NCI-H2107 treated with DMSO at 0.1 percent for 48 hours (cell line): ENCODE data around the gene RPL36.
A peak's percentile ranks its signal among the peaks of the same experiment; 100 is the strongest.
"Not testable (repeated sequence)": the region's sequence is repeated elsewhere in the genome, so short reads cannot be mapped to it uniquely, and the experiment has no call there.

ENCODE experiments used
- DNase-seq: peaks from one replicate; lab custom pipeline; 2025; ENCODE audit not compliant: unreplicated experiment; lab: John Stamatoyannopoulos, UW

The RPL36 gene

DNA sequence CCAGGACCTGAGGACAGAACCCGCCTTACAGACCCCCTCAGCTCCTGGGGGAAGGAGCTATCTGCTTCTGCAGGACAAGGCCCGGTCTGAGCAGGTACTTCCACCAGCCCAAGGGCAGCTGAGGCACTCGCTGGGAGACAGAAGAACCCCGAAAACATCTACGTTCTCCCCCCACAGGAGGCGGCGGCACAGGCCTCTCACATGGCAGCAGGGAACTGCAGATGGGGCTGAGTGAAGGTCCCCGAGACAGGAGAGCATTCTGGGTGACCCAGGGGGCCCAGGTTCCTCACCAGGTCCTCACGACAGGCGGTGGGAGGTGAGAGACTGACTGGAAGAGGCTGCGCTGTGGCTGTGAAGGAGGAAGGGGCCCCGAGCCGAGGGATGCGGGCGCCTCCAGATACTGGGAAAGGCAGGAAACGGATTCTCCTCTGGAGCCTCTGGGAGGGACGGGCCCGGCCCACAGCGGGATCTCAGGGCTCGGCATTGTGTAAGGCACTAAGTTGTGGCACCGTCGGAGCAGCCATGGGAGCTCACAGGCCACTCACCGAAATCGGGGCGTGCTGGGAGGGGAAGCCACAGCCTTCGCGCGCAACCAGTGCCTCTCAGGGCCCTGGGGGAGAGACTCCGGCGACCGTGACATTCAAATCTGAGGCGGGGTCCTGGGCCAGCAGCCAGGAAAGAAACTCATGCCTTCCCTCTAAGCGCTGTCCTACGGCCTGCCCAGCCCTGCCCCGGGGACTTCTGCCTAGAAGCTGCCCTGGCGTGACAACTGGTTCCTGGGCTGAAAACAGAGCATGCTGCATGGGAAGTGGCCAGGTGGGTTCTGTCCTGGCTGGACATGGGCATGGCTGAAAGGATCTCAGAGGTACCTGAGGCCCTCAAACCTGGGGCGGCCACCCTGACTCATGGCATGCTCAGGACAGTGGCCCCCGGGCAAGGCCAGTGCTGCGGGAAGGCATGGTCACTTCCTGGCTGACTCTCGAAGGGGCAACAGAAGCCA, 14.0 kb downstream of the RPL36 start:
- DNase-seq: no peak

DNA sequence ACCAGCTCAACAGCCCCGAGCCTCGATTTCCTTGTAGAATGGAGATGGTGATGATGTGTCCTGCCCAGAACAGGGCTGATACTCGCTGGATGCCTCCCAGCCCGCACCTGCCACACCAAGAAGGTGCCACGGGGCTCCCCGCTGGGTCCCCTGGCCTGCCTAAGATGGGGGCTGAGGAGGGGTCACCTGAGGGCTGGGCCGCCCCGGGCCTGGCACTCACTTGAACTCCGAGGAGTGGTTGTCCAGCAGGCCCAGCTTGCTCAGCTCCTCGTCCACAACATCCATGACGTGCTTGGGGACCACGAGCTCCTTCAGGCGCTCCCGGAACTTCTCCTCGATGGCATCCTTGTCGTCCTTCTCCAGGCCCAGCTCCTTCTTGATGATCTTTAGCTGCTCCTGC, 15.5 kb downstream of the RPL36 start:
- no peak for DNase-seq

GRCh38 chr19:5706876-5707573, 16.9 kb downstream of the RPL36 start:
- DNase-seq: no peak

GRCh38 chr19:5707576-5708575, 17.8 kb downstream of the RPL36 start:
- DNase-seq: no peak

DNA sequence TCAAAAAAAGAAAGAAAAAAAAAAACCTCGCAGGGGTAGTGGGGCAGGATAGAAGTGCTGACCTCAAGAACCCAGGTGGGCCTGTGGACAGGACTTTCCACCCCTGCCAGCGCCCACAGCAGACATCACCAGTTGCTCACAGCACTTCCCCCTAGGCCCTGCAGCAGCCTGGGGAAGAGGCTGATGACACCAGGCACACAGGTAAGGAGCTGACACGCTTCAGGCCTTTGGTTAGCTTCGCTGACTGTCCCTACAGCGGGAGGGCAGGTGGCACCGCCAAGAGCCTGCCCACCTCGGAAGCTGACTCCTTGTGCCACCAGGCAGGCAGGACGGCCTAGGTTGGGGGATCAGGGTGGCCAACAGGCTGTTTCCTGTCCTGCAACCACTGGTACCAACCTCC, 20.9 kb downstream of the RPL36 start:
- no peak for DNase-seq

DNA sequence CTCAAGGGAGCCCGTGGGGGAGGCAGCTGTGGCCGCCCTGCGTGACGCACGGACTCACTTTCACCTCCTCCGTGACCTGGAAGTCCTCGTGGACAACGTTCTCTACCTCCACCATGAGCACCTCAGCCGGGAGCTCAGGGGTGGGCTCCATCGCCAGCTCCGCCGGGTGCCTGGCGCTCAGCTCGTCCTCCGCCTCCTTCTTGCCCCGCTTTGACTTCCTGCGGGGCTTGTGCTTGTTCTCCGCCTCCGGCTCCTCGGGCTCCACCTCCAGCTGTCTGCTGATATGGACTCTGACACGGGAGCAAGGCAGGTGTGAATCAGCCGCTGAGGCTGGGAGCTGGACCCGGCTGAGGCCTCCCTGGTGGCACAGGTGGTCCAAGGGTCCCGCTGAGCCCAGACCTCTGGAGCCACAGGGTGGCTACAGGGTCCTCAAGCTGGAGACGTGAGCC, 21.6 kb downstream of the RPL36 start:
- DNase-seq: no peak

- no peak for DNase-seq
Measured at GRCh38 chr19:5713228-5713627, 23.1 kb downstream of the RPL36 start.

DNA sequence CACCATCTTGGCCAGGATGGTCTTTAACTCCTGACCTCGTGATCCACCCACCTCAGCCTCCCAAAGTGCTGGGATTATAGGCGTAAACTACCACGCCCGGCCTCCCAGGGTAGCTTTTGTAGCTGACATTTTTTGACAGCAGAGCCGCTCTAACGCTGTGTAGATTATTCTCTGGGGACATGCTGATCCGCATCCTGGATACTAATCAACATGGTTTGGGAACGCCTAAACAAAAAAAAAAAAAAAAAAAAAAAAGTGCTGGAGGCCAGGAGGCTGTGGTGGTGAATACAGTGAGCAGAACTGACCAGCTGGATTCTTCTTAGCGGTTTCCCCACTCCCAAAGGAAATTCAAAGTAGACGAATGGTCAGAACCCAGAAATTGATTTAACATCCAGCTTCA, 24.7 kb downstream of the RPL36 start:
- DNase-seq: no peak

DNA sequence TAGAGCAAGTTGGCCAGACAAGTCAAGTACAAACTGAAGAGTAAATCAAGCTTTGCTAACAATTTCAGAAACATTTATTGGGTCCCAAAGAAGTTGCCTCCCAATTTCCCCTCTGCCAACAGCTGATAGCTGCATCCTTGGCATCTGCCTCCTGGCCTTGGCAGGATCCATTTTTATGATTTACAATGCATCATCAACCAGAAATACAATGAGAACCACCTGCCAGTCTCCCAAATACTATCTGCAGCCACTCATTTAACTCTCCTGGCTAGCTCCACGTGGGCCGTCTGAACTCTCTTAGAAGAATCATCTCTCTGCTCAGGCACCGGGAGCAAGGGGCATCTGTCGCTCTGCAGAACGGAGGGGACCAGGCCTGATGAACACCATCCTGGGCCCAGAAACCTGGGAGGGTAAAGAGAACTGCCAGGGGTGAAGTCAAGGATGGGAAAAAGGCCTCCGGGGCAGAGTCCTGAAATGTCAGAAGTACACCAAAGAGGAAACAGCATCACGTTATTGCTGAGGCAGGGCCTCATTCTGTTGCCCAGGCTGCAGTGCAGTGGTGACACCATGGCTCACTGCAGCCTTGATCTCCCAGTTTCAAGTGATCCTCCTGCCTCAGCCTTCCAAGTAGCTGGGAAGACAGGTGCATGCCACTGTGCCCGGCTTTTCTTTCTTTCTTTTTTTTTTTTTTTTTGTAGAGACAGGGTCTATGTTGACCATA, 27.3 kb downstream of the RPL36 start:
- no peak for DNase-seq

DNA sequence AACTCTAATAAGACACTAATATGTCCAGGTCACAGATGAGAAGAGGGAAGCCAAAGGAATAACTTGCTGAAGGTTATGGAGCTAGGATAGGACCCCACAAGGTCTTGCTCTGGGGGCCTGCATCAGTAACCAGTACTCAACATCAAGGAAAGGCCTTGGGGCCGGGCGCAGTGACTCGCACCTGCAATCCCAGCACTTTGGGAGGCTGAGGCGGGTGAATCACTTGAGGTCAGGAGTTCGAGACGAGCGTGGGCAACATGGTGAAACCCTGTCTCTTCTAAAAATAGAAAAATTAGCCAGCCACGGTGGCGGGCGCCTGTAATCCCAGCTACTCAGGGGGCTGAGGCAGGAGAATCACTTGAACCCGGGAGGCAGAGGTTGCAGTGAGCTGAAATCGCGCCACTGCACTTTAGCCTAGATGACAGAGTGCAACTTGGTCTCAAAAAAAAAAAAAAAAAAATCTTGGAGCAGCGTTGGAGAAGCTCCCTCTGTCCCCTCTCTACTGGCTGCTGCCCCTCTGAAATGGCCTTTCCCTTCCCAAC, 28.0 kb downstream of the RPL36 start:
- DNase-seq: no peak

DNA sequence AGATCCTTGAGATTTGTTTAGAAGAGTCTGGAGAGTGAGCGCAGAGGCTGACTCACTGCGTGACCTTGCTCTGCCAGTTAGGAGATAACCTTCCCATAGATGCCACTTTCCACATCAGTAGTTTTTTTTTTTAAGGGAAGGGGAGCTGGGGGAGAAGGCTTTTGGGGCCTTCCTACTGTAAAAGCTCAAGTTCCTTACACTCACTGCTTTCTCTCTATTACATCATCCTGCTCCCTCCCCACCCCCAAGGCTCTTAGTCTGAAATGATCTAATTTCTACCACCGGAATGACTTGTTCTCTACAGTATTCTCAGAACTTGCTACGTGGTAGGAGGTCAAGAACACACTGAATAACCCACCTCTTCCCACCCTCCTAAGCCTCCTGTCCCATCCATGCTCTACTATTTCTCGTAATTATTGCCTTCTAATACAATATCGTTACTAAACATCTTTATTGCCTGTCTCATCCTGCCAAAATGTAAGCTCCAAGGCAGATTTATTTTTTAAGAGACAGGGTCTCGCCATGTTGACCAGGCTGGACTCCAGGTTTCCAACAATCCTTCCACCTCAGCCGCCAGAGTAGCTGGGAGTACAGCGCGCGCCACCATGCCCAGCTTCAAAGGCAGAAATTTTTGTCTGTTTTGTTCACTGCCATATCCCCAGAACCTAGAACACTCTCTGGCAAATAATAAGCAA, 28.6 kb downstream of the RPL36 start:
- peak; percentile 10 for DNase-seq

- no peak for DNase-seq
Measured at GRCh38 chr19:5719274-5719960, 29.3 kb downstream of the RPL36 start.

DNA sequence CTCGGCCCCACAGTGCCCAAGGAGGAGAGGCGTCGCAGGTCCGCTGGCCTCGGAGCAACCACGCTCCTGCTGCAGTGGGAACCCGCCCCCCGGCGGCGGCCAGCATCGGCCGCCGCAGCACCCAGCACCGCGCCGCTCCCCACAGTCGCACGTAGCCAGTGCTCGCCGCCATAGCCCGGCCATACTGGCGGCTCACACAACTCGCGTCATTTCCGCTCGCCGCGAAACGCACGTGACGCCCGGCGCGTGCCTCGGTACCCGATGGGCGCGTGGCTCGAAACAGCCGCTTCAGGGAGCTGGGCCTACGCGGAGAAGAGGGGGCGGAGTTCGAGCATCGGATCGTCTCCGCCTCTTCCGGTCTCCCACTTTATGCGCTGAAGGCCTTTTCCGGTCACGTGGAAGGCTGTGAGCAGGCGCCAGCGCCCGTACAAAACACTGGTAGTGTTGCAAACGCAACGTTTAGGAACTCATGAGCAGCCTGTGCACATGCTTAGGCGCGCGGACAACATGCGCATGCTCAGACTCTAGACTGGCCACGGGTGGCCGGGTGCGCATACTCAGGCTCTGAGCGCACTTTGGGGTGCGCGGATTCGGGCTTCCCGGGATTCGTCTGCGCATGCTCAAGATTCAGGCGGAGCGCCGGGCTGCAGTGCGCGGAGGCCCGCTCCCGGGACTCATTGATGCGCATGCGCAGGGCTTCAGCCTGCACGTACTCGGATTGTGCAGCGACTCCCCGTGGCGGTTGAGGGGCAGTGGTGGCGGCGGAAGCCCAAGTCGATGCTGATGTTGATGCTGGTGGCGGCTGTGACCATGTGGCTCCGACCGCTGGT, 30.1 kb downstream of the RPL36 start, which contains the start of the genes CATSPERD and LONP1:
Gene CATSPERD (plus strand): TSS at position 677 of the 830 bp plus-strand sequence. CDS start 101 bp downstream, at position 778.
Gene LONP1 (minus strand): TSS at position 186 of the 830 bp plus-strand sequence. CDS start 14 bp downstream, at position 172.
- DNase-seq: peak; percentile 90

GRCh38 chr19:5727453-5728050, 37.5 kb downstream of the RPL36 start:
- no peak for DNase-seq

GRCh38 chr19:5733172-5733571, 43.1 kb downstream of the RPL36 start:
- not testable (repeated sequence) for DNase-seq

DNA sequence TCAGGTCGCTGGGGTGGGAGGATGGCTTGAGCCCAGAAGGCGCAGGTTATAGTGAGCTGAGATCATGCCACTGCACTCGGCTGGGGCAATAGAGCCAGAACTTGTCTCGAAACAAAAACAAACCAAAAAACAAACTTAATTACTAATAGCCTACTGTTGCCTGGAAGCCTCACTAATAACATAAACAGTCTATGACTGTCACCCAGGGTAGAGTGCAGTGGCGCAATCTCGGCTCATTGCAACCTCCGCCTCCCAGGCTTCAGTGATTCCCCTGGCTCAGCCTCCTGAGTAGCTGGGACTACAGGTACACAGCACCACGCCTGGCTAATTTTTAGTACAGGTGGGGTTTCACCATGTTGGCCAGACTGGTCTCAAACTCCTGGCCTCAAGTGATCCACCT, 48.3 kb downstream of the RPL36 start:
- DNase-seq: no peak
